Inflammatory macrophage treated with lipopolysaccharide for 1 hour (primary cell): ENCODE results near the gene LAMA4.
A peak's percentile ranks its signal among the peaks of the same experiment; 100 is the strongest.

Experiments
- DNase-seq, 2 donors: peaks; one replicate each; pipeline ENCODE4 v3.0.0-alpha.2; 2020 to 2022

LAMA4 gene

GRCh38 chr6:112275365-112275764, 21.0 kb upstream of the LAMA4 start:
- DNase-seq: no peak

- DNase-seq: no peak
These were observed 20.4 kb upstream of the LAMA4 start for GRCh38 chr6:112274774-112275173.

GRCh38 chr6:112272799-112273198, 18.4 kb upstream of the LAMA4 start:
- no peak for DNase-seq

GRCh38 chr6:112270756-112271155, 16.4 kb upstream of the LAMA4 start:
- no peak for DNase-seq

- no peak for DNase-seq
These were observed 15.7 kb upstream of the LAMA4 start for GRCh38 chr6:112269979-112270566.

- no peak for DNase-seq
These were observed 14.7 kb upstream of the LAMA4 start for GRCh38 chr6:112269114-112269513.

GRCh38 chr6:112268654-112269053, 14.3 kb upstream of the LAMA4 start:
- no peak for DNase-seq

- DNase-seq: no peak
These were observed 13.7 kb upstream of the LAMA4 start for GRCh38 chr6:112268019-112268418.

GRCh38 chr6:112266331-112266730, 12.0 kb upstream of the LAMA4 start:
- peak in 1 of 2 donors; percentile 23 for DNase-seq

GRCh38 chr6:112259337-112259675, 4.9 kb upstream of the LAMA4 start:
- DNase-seq: no peak

GRCh38 chr6:112258642-112259336, 4.4 kb upstream of the LAMA4 start:
- DNase-seq: no peak

- DNase-seq: no peak
These were observed 3.0 kb upstream of the LAMA4 start for GRCh38 chr6:112257178-112257855.

GRCh38 chr6:112254921-112255320, 554 bp upstream of the LAMA4 start:
- no peak for DNase-seq

GRCh38 chr6:112253498-112253840, 898 bp downstream of the LAMA4 start:
- DNase-seq: no peak

GRCh38 chr6:112252571-112253497, 1.5 kb downstream of the LAMA4 start:
- DNase-seq: no peak

- no peak for DNase-seq
These were observed 3.0 kb downstream of the LAMA4 start for GRCh38 chr6:112251171-112251875.

GRCh38 chr6:112249489-112249888, 4.9 kb downstream of the LAMA4 start:
- DNase-seq: no peak

GRCh38 chr6:112247275-112247674, 7.1 kb downstream of the LAMA4 start:
- no peak for DNase-seq

GRCh38 chr6:112245511-112246203, 8.7 kb downstream of the LAMA4 start:
- no peak for DNase-seq

GRCh38 chr6:112243861-112244827, 10.2 kb downstream of the LAMA4 start:
- DNase-seq: no peak
